ENCODE results near the gene AKT2.

DNA sequence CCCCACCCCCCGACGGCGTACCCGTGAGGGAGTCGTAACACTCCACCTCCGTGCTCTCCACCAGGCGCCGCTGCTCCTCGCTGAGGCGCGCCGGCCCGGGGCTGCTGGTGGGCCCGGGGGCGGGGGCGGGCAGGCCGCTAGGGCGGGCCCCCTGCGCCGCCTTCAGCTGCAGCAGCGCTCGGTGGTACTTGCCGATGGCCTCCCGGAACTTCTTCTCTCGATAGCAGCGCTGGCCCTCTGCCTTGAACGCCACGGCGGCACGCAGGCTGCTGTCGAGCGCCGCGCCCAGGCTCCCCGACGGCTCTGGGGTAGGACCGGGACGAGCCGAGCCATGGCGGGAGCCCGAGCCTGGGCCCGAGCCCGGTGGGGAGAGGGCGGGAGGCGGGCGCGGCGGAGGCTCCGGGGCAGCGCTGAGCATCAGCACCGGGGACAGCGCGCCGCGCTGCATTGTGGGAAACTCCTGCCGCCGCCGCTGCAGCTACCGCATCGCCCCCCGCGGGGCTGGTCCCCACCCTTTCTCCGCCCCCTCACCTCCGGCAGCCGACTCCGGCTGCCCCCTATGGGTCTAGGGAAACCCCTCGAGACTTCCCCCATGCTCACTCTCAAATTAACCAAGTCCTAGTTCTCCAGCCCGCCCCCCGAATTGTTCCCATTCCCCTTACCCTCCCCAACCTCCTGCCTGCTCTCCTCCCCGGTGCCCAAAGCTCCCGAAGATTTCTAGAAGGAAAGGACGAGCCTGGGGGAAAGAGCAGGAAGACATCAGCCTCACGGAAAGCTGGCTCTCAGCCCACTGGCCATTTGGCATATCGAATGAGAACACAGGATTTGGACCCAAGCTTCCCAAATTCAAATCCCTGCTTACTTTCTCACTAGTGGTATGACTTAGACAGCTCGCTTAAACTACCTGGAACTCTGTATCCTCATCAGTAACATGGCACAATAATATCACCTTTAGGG is 66.9 kb downstream of the AKT2 start, which contains the start of gene TTC9B:
- TF ChIP-seq CTCF (IDR thresholded peaks at IDR 0.05) (no peak), POLR2A (IDR thresholded peaks at IDR 0.05) (no peak)

Data from adrenal gland (tissue), 5 donors.